A673 (cell line): ENCODE measurements around the gene EPS8.

ENCODE experiments used
- CTCF ChIP-seq: fragments of 300-800, 200-600 bp; sonication (generic); conservative IDR thresholded peaks from 2 replicates; pipeline ENCODE4 v1.5.1; 2017; ENCODE audit warnings: low read depth, mild to moderate bottlenecking, antibody characterized with exemption, low read length, moderate library complexity, mixed read lengths
- EZH2 ChIP-seq: fragments of 200-600 bp; sonication (generic); IDR thresholded peaks from 2 replicates; pipeline ENCODE4 v1.6.1; 2017; ENCODE audit warnings: borderline replicate concordance, low read depth, mild to moderate bottlenecking, mixed read lengths, antibody characterized with exemption, low read length; ENCODE audit not compliant: poor library complexity, severe bottlenecking

GRCh38 chr12:15690320-15690719 is 98.9 kb downstream of the EPS8 start:
- TF ChIP-seq CTCF (no peak), EZH2 (no peak)
